ENCODE data around the gene FAM3B. TPM values are rescaled to one million over a fixed set of nuclear protein-coding genes. Genes with fewer than 3 reads are reported as not detected.
"Not testable (repeated sequence)": the region's sequence is repeated elsewhere in the genome, so short reads cannot be mapped to it uniquely, and the experiment has no call there.

The FAM3B gene
- total RNA-seq, 4 donors from 2014 or later = not detected

DNA sequence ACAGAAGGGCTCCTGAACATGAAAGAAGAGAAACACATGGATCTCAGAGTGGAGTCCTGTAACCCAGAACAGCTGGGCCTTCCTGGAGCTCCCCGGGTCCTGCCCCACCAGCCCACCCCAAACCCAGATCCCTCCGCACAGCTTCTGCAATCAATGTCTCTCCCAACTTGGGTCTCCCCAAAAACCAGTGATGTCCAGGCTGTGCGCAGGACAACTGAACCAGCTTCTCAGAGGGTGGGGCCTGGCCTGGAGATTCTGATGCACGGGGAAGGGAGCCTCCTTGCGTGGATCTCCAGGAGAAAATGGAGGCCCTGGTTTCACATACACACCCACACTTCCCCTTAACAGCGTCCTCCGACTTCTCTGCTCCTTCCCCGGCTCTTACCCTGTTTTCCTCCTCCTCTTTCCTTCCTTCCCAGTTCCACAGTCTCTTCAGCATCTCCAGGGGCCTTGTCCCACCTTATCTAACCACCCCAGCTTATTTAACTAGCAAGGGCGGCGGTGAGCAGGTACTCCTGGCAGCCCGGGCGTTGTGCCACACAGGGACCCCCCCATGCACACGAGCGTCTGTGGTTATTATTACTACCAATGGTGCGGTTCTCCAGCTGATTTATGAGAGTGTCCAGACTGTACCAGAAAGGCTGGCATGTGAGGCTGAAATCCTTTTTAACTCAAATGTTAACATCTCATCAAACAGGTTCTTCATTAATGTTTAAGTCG lies 34.0 kb downstream of the FAM3B start:
- TF ChIP-seq, protein P1, sequence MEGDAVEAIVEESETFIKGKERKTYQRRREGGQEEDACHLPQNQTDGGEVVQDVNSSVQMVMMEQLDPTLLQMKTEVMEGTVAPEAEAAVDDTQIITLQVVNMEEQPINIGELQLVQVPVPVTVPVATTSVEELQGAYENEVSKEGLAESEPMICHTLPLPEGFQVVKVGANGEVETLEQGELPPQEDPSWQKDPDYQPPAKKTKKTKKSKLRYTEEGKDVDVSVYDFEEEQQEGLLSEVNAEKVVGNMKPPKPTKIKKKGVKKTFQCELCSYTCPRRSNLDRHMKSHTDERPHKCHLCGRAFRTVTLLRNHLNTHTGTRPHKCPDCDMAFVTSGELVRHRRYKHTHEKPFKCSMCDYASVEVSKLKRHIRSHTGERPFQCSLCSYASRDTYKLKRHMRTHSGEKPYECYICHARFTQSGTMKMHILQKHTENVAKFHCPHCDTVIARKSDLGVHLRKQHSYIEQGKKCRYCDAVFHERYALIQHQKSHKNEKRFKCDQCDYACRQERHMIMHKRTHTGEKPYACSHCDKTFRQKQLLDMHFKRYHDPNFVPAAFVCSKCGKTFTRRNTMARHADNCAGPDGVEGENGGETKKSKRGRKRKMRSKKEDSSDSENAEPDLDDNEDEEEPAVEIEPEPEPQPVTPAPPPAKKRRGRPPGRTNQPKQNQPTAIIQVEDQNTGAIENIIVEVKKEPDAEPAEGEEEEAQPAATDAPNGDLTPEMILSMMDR (IDR thresholded peaks at IDR 0.05 in 4 of 5, conservative IDR thresholded peaks at IDR 0.05 in 1 of 5) = no peak
- no peak for TF ChIP-seq POLR2A (IDR thresholded peaks at IDR 0.05)
- in situ Hi-C loops (cut with MboI; ENCODE audit: low sequenced_read_pairs in 4 of 4) = no loop called here
- Histone ChIP-seq H3K27me3 (peaks cover 0 to 6% (median 4%) of the 10 kb centered on the region in 3 donors), H3K27ac (no peak overlapping the region), H3K36me3 (no peaks in the 10 kb centered on the region), H3K4me1 (no peaks in the 10 kb centered on the region), H3K4me3 (no peak overlapping the region), H3K9me3 (no peaks in the 10 kb centered on the region)
- ATAC-seq = no peak
- intact Hi-C loops (cut with DNase I; ENCODE audit: low total_unique reads) = no loop called here
- DNase-seq = no peak

DNA sequence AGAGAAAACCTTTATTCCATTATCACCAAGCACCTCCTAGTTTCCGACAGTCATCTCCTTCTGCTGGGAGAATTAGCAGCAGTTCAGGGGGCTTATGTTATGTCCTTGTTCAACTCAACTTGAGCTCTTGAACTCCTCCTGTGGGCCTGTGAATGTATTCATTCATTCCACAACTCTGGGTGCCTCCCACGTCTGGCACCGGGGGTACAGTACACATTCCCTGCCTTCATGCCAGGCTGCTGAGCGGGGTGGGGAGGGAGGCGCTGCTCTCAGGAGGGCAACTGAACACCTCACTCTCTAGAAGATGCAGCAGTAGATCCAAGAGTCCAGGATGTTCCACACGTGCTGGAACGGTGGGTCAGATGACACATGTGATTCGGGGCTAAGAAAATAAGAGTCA lies 40.9 kb downstream of the FAM3B start:
- H3K27me3 ChIP-seq = peaks cover 0 to 6% (median 0%) of the 10 kb centered on the region in 3 donors
- TF ChIP-seq, protein P1 (IDR thresholded peaks at IDR 0.05 in 4 of 5, conservative IDR thresholded peaks at IDR 0.05 in 1 of 5) = no peak
- no peak for TF ChIP-seq POLR2A (IDR thresholded peaks at IDR 0.05)
- DNase-seq = no peak
- in situ Hi-C loops (cut with MboI; ENCODE audit: low sequenced_read_pairs in 4 of 4) (no loop called here), intact Hi-C loops (cut with DNase I; ENCODE audit: low total_unique reads) (no loop called here)
- no peak for ATAC-seq
- H3K4me1 ChIP-seq = no peaks in the 10 kb centered on the region
- H3K27ac ChIP-seq = no peak overlapping the region
- no peaks in the 10 kb centered on the region for H3K9me3 ChIP-seq
- no peaks in the 10 kb centered on the region for H3K36me3 ChIP-seq
- H3K4me3 ChIP-seq = no peak overlapping the region

DNA sequence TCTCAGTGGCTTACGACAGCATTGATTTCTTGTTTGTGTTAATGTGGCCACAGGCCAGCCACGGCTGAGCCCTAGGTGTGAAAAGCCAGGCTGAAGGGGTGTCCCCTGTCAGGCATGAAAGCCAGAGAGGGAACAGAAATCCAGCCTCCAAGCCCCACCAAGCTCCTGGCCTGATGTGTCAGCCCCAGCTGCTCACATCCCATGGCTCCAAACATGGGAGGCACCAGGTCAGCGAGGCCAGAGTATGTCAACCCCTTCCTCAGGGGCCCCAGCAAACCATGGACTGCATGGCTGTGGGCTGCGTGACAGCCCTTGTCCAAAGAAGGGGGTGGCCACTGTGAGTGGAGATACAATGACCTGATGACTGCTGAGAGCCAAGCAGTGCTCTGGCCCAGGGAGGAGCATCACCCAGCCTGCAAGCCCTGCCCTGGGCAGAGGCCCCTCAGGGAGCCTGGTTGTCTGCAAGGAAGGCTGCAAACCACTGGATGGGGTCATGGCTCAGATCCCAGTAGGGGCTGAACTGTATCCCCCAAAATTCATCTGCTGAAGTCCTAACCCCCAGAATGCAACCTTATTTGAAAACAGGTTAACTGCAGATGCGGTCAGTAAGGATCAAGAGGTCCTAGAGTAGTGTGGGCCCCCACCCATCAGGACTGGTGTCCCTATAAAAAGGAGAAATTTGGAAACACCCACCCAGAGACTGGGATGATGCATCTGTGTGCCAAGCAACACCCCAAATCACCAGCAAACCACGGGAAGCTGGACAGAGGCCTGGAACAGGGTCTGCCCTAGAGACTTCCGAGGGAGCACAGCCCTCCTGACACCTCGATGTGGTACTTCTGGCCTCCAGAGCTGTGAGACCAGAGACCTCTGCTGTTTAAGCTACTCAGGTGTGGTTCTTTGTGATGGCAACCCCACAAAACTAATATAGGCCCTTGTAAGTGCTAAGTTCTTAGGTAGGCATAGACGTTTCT lies 41.9 kb downstream of the FAM3B start:
- in situ Hi-C loops (cut with MboI; ENCODE audit: low sequenced_read_pairs in 4 of 4) (no loop called here), intact Hi-C loops (cut with DNase I; ENCODE audit: low total_unique reads) (no loop called here)
- DNase-seq = no peak

GRCh38 chr21:41359286-41359685 lies 42.7 kb downstream of the FAM3B start:
- Histone ChIP-seq H3K27ac (no peak overlapping the region), H3K27me3 (no peaks in the 10 kb centered on the region), H3K36me3 (no peaks in the 10 kb centered on the region), H3K4me3 (no peak overlapping the region), H3K9me3 (no peaks in the 10 kb centered on the region), H3K4me1 (no peaks in the 10 kb centered on the region)
- no peak for ATAC-seq
- intact Hi-C loops (cut with DNase I; ENCODE audit: low total_unique reads) = no loop called here
- no peak for DNase-seq
- no peak for TF ChIP-seq POLR2A (IDR thresholded peaks at IDR 0.05)
- TF ChIP-seq, protein P1 (IDR thresholded peaks at IDR 0.05 in 4 of 5, conservative IDR thresholded peaks at IDR 0.05 in 1 of 5) = no peak
- in situ Hi-C loops (cut with MboI; ENCODE audit: low sequenced_read_pairs in 4 of 4) = no loop called here

More for the DNA sequence above, 41.9 kb downstream of the FAM3B start:
- Histone ChIP-seq H3K9me3 (no peaks in the 10 kb centered on the region), H3K4me3 (no peak overlapping the region), H3K27me3 (peaks cover 0 to 2% (median 0%) of the 10 kb centered on the region in 3 donors), H3K27ac (no peak overlapping the region), H3K36me3 (no peaks in the 10 kb centered on the region), H3K4me1 (no peaks in the 10 kb centered on the region)
- no peak for ATAC-seq
- TF ChIP-seq POLR2A (IDR thresholded peaks at IDR 0.05) = no peak
- TF ChIP-seq, protein P1 (IDR thresholded peaks at IDR 0.05 in 4 of 5, conservative IDR thresholded peaks at IDR 0.05 in 1 of 5) = no peak

DNA sequence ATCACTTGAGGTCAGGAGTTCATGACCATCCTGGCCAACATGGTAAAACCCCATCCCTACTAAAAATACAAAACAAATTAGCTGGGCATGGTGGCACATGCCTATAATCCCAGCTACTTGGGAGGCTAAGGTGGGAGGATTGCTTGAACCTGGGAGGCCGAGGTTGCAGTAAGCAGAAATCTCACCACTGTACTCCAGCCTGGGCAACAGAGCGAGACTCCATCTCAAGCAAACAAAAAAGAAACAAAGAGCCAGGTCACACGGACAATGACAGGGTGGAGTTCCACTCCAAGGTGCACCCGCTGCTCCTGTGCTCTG lies 43.1 kb downstream of the FAM3B start:
- H3K27ac ChIP-seq; in situ Hi-C loops (cut with MboI; ENCODE audit: low sequenced_read_pairs in 4 of 4); ATAC-seq; H3K4me3 ChIP-seq; H3K27me3 ChIP-seq; DNase-seq; H3K4me1 ChIP-seq; H3K9me3 ChIP-seq; H3K36me3 ChIP-seq: not testable (repeated sequence)
- intact Hi-C loops (cut with DNase I; ENCODE audit: low total_unique reads) = loop anchor here (5.0 kb wide), 1 partner anchor 68 kb away; the partner anchor contains the start of gene MX1

Measured in gastrocnemius medialis (tissue), 4 donors.